Prostate gland (tissue), 2 donors: ENCODE data around the gene EGLN3.

ENCODE experiments used
- POLR2A ChIP-seq: fragments of 450-650 bp; IDR thresholded peaks from one replicate; pipeline ENCODE4 v1.6.1; 2016; ENCODE audit warnings: antibody characterized with exemption, mild to moderate bottlenecking
- POLR2AphosphoS5 ChIP-seq: sonication (generic); formaldehyde crosslinking; IDR thresholded peaks from one replicate; pipeline ENCODE4 v1.6.1; 2017; ENCODE audit warnings: antibody characterized with exemption
- TF ChIP-seq, protein P1 (sequence below), 4 experiments: fragments of 200-600 bp in 2 of 4; fragments of 450-650 bp in 2 of 4; sonication (generic) in 2 of 4; IDR thresholded peaks; 1 replicate in 3 of 4; 2 replicates in 1 of 4; pipeline ENCODE4 v1.5.1; 2016 to 2019; ENCODE audit warnings: antibody characterized with exemption in 4 of 4, mild to moderate bottlenecking in 2 of 4, moderate library complexity in 2 of 4

GRCh38 chr14:33951183-33951840 lies 438 bp upstream of the EGLN3 start:
- TF ChIP-seq, protein P1, sequence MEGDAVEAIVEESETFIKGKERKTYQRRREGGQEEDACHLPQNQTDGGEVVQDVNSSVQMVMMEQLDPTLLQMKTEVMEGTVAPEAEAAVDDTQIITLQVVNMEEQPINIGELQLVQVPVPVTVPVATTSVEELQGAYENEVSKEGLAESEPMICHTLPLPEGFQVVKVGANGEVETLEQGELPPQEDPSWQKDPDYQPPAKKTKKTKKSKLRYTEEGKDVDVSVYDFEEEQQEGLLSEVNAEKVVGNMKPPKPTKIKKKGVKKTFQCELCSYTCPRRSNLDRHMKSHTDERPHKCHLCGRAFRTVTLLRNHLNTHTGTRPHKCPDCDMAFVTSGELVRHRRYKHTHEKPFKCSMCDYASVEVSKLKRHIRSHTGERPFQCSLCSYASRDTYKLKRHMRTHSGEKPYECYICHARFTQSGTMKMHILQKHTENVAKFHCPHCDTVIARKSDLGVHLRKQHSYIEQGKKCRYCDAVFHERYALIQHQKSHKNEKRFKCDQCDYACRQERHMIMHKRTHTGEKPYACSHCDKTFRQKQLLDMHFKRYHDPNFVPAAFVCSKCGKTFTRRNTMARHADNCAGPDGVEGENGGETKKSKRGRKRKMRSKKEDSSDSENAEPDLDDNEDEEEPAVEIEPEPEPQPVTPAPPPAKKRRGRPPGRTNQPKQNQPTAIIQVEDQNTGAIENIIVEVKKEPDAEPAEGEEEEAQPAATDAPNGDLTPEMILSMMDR (IDR thresholded peaks at IDR 0.05), result no peak
- TF ChIP-seq POLR2AphosphoS5, result peak; percentile 34
- TF ChIP-seq POLR2A, result no peak
